ENCODE measurements around the gene PHF12. TPM values are rescaled to one million over a fixed set of nuclear protein-coding genes. Genes with fewer than 3 reads are reported as not detected.

The PHF12 gene
- total RNA-seq, 1 donor from 2014 or later = 69.3 TPM

- TF ChIP-seq CTCF (IDR thresholded peaks at IDR 0.05; ENCODE audit: unreplicated experiment) = no peak
- no peak for DNase-seq (ENCODE audit: low spot score in 2 of 2, unreplicated experiment in 2 of 2)
- H3K27ac Mint-ChIP-seq = peak overlapping the region; percentile 95
- no peaks in the 10 kb centered on the region for H3K9me3 Mint-ChIP-seq
- H3K4me3 Mint-ChIP-seq = peak overlapping the region; percentile 93
- peaks cover 12% of the 10 kb centered on the region for H3K36me3 Mint-ChIP-seq
- H3K4me1 Mint-ChIP-seq = peaks cover 30% of the 10 kb centered on the region
- H3K27me3 Mint-ChIP-seq (ENCODE audit: low read depth) = no peaks in the 10 kb centered on the region
Observed at GRCh38 chr17:28948342-28948741, 3.0 kb downstream of the PHF12 start.

- H3K27ac Mint-ChIP-seq = peak overlapping the region; percentile 95
- H3K4me1 Mint-ChIP-seq = peaks cover 30% of the 10 kb centered on the region
Observed at GRCh38 chr17:28947639-28948038, 3.7 kb downstream of the PHF12 start.

GRCh38 chr17:28946239-28946638, 5.1 kb downstream of the PHF12 start:
- no peaks in the 10 kb centered on the region for H3K9me3 Mint-ChIP-seq
- no peak overlapping the region for H3K4me3 Mint-ChIP-seq
- H3K4me1 Mint-ChIP-seq = peaks cover 30% of the 10 kb centered on the region
- DNase-seq (ENCODE audit: low spot score in 2 of 2, unreplicated experiment in 2 of 2) = no peak
- H3K27ac Mint-ChIP-seq = peak overlapping the region; percentile 44
- TF ChIP-seq CTCF (IDR thresholded peaks at IDR 0.05; ENCODE audit: unreplicated experiment) = no peak
- no peaks in the 10 kb centered on the region for H3K27me3 Mint-ChIP-seq (ENCODE audit: low read depth)
- peaks cover 16% of the 10 kb centered on the region for H3K36me3 Mint-ChIP-seq

More at GRCh38 chr17:28947639-28948038, 3.7 kb downstream of the PHF12 start:
- Mint-ChIP-seq H3K4me3 (peak overlapping the region; percentile 93), H3K36me3 (peaks cover 16% of the 10 kb centered on the region), H3K27me3 (ENCODE audit: low read depth) (no peaks in the 10 kb centered on the region), H3K9me3 (no peaks in the 10 kb centered on the region)
- no peak for DNase-seq (ENCODE audit: low spot score in 2 of 2, unreplicated experiment in 2 of 2)
- TF ChIP-seq CTCF (IDR thresholded peaks at IDR 0.05; ENCODE audit: unreplicated experiment) = no peak

GRCh38 chr17:28944862-28945741, 6.2 kb downstream of the PHF12 start:
- H3K36me3 Mint-ChIP-seq = peaks cover 16% of the 10 kb centered on the region
- peak overlapping the region; percentile 52 for H3K27ac Mint-ChIP-seq
- peaks cover 30% of the 10 kb centered on the region for H3K4me1 Mint-ChIP-seq
- DNase-seq (ENCODE audit: low spot score in 2 of 2, unreplicated experiment in 2 of 2) = no peak
- H3K4me3 Mint-ChIP-seq = no peak overlapping the region
- no peaks in the 10 kb centered on the region for H3K27me3 Mint-ChIP-seq (ENCODE audit: low read depth)
- TF ChIP-seq CTCF (IDR thresholded peaks at IDR 0.05; ENCODE audit: unreplicated experiment) = no peak
- no peaks in the 10 kb centered on the region for H3K9me3 Mint-ChIP-seq

GRCh38 chr17:28944343-28944742, 7.0 kb downstream of the PHF12 start:
- Mint-ChIP-seq H3K27ac (peak overlapping the region; percentile 8), H3K36me3 (peaks cover 16% of the 10 kb centered on the region), H3K4me3 (no peak overlapping the region), H3K27me3 (ENCODE audit: low read depth) (no peaks in the 10 kb centered on the region), H3K4me1 (peaks cover 30% of the 10 kb centered on the region), H3K9me3 (no peaks in the 10 kb centered on the region)
- no peak for DNase-seq (ENCODE audit: low spot score in 2 of 2, unreplicated experiment in 2 of 2)
- no peak for TF ChIP-seq CTCF (IDR thresholded peaks at IDR 0.05; ENCODE audit: unreplicated experiment)

All from mesothelial cell of epicardium (in vitro differentiated cells).